GM12878 (cell line): Measurements from ENCODE around the gene SEPTIN10. TPM values are rescaled to one million over a fixed set of nuclear protein-coding genes. Genes with fewer than 3 reads are reported as not detected.

ENCODE experiments used
- ATAC-seq: fragments of 200-7000 bp; cut with Tn5 transposase; 3 replicates; pipeline ENCODE4 v1.9.1; 2020; ENCODE audit warnings: mild to moderate bottlenecking, moderate library complexity
- BruUV-seq: library from RNA; stranded (reverse); fragments of 400-500 nt; replicated peaks from 2 replicates; lab custom pipeline; 2021; lab: Mats Ljungman, UMichigan
- CTCF ChIA-PET: fragments of 300-600 bp; sonication (Branson Sonifier 250); formaldehyde crosslinking; extraction: SDS; loops from one replicate; lab custom pipeline; 2021; ENCODE audit warnings: inconsistent platforms; lab: Yijun Ruan, JAX
- POLR2A ChIA-PET: fragments of 350-600 bp; formaldehyde crosslinking; extraction: SDS; loops from one replicate; lab custom pipeline; 2021; ENCODE audit warnings: inconsistent platforms; lab: Charles Lee
- RAD21 ChIA-PET: fragments of 300-600 bp; sonication (Branson Sonifier 250); formaldehyde crosslinking; loops from one replicate; lab custom pipeline; 2023; ENCODE audit warnings: antibody characterized with exemption; ENCODE audit not compliant: unreplicated experiment; lab: Charles Lee
- SMC1A ChIA-PET: fragments of 300-600 bp; sonication (Branson Sonifier 250); formaldehyde crosslinking; loops from one replicate; lab custom pipeline; 2023; ENCODE audit not compliant: unreplicated experiment, uncharacterized antibody; lab: Charles Lee
- DNase-seq: peaks from one replicate; pipeline ENCODE4 v3.0.0-alpha.2; 2011; ENCODE audit warnings: low read depth, low spot score
- FAIRE-seq: peaks from 3 replicates; lab custom pipeline; 2011; peaks lifted over from hg19 to GRCh38; lab: Jason Lieb, UNC
- H2AFZ ChIP-seq: 2 replicates; pipeline ENCODE4 v1.6.0; 2011; ENCODE audit warnings: low read depth, low read length, control low read depth; ENCODE audit not compliant: control insufficient read depth
- H3K27ac ChIP-seq: 2 replicates; pipeline ENCODE4 v1.5.1; 2011; ENCODE audit warnings: control low read depth; ENCODE audit not compliant: control insufficient read depth, insufficient read depth
- H3K27me3 ChIP-seq, 2 experiments: replicated peaks in 1 of 2; 2 replicates each; pipeline versions ENCODE4 v1.6.0 to v1.6.1; 2011; ENCODE audit warnings: low read length in 1 of 2; ENCODE audit not compliant: control insufficient read depth in 2 of 2, insufficient read depth in 2 of 2
- H3K36me3 ChIP-seq, 2 experiments: 2 replicates each; pipeline ENCODE4 v1.5.1; 2011; ENCODE audit warnings: low read length in 1 of 2; ENCODE audit not compliant: control insufficient read depth in 2 of 2, insufficient read depth in 2 of 2
- H3K4me1 ChIP-seq: 2 replicates; pipeline ENCODE4 v1.6.1; 2011; ENCODE audit warnings: mild to moderate bottlenecking, low read length, moderate library complexity, mixed read lengths; ENCODE audit not compliant: control insufficient read depth, insufficient read depth
- H3K4me2 ChIP-seq: 2 replicates; pipeline ENCODE4 v1.6.0; 2011; ENCODE audit warnings: control low read depth; ENCODE audit not compliant: control insufficient read depth, insufficient read depth
- H3K4me3 ChIP-seq: fragments of 200-600 bp; sonication (generic); 2 replicates; pipeline ENCODE4 v1.5.1; 2016
- H3K79me2 ChIP-seq: 2 replicates; pipeline ENCODE4 v1.6.0; 2011; ENCODE audit warnings: low read length; ENCODE audit not compliant: control insufficient read depth, insufficient read depth
- H3K9ac ChIP-seq: 2 replicates; pipeline ENCODE4 v1.8.0; 2011; ENCODE audit warnings: low read length, control low read depth, mixed read lengths; ENCODE audit not compliant: control insufficient read depth, insufficient read depth
- H3K9me3 ChIP-seq: replicated peaks from 3 replicates; pipeline ENCODE4 v1.5.1; 2011; ENCODE audit warnings: mild to moderate bottlenecking, low read length; ENCODE audit not compliant: control insufficient read depth, insufficient read depth
- H4K20me1 ChIP-seq: 2 replicates; pipeline ENCODE4 v1.6.0; 2011; ENCODE audit not compliant: control insufficient read depth, insufficient read depth
- ASH2L ChIP-seq: fragments of 300-600, 200-600 bp; sonication (generic); IDR thresholded peaks from 2 replicates; pipeline ENCODE4 v1.6.1; 2017; ENCODE audit warnings: low read depth, mild to moderate bottlenecking, borderline replicate concordance
- ATF7 ChIP-seq: fragments of 450-650 bp; IDR thresholded peaks from 2 replicates; pipeline ENCODE4 v1.6.1; 2016; ENCODE audit warnings: low read depth, mild to moderate bottlenecking
- BHLHE40 ChIP-seq, 2 experiments: fragments of 450-650 bp in 1 of 2; IDR thresholded peaks; 2 replicates each; pipeline ENCODE4 v1.6.1; 2011 to 2017; ENCODE audit warnings: low read depth in 2 of 2, borderline replicate concordance in 1 of 2, improper control_type of control experiment in 1 of 2, low read length in 1 of 2, mild to moderate bottlenecking in 1 of 2
- HDAC6 ChIP-seq: fragments of 200-600 bp; sonication (generic); IDR thresholded peaks from one replicate; pipeline ENCODE4 v1.8.0; 2017; ENCODE audit warnings: antibody characterized with exemption; ENCODE audit not compliant: unreplicated experiment
- MEF2A ChIP-seq: IDR thresholded peaks from 2 replicates; pipeline ENCODE4 v1.6.1; 2011; ENCODE audit warnings: low read depth, mild to moderate bottlenecking, low read length, moderate library complexity; ENCODE audit not compliant: insufficient read depth
- WGBS: methylation state at CpG from one replicate; pipeline ENCODE4 v1.1.6; 2016; ENCODE audit warnings: low lambda C conversion rate; ENCODE audit not compliant: insufficient replicate concordance, insufficient coverage; ENCODE audit errors: missing lambda C conversion rate; 5-methylcytosine and 5-hydroxymethylcytosine counted together
- in situ Hi-C: fragments of 300-500 bp; cut with MboI; formaldehyde crosslinking; loops from 9 replicates; pipeline ENCODE4 v1.14.3; 2018; ENCODE audit warnings: mixed read lengths
- intact Hi-C: fragments of 100-400 bp; cut with micrococcal nuclease; formaldehyde crosslinking; loops from one replicate; pipeline ENCODE4 v1.14.2; 2022; ENCODE audit not compliant: unreplicated experiment
- polyA plus RNA-seq, 11 experiments: library from polyadenylated mRNA; depleted of rRNA in 4 of 11; unstranded in 6 of 11; stranded (reverse) in 5 of 11; fragments of >200 nt; fragmentation: Nextera tagmentation in 4 of 11; fragmentation: Illumina TruSeq in 1 of 11; extraction: Ambion mirVana in 4 of 11; extraction: Trizol in 1 of 11; gene quantifications; 1 replicate in 1 of 11; 2 replicates in 10 of 11; pipeline versions ENCODE4 v1.2.1 to v1.2.3, GENCODE V29; 2011 to 2016; ENCODE audit warnings: inconsistent platforms in 2 of 11, missing spikeins in 2 of 11, low read depth in 1 of 11
- total RNA-seq, 4 experiments: library from RNA; depleted of rRNA in 3 of 4; stranded (reverse); fragments of >200 nt in 3 of 4; fragmentation: Illumina TruSeq in 1 of 4; extraction: Trizol in 1 of 4; gene quantifications; 2 replicates each; pipeline versions ENCODE4 v1.2.1 to v1.2.3, GENCODE V29; 2013 to 2021
- TF ChIP-seq, protein P1 (sequence below): IDR thresholded peaks from 2 replicates; pipeline ENCODE4 v1.6.1; 2011; ENCODE audit warnings: borderline replicate concordance, low read depth, mild to moderate bottlenecking, moderate library complexity, low read length; ENCODE audit not compliant: insufficient read depth, poor library complexity, severe bottlenecking

The SEPTIN10 gene
- total and polyA plus RNA-seq, 10 of the 15 experiments (the other 5 are each of a cell fraction or from before 2014, with no cell fraction given), result 20.2 to 132 (median 62.7) TPM

DNA sequence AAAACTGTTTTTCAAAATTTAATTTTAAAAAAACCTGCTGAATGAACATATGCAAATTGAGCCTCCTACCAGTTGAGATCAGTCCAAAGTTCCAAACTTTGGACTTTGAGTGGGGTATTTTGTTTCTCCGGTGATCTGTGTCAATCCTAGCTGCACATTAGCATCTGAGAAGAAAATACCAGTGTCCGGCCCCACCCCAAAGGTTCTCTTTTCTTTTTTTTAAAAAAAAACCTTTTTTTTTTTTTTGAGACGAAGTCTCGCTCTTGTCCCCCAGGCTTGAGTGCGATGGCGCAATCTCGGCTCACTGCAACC lies 91.7 kb downstream of the SEPTIN10 start (continued):
- TF ChIP-seq, protein P1, sequence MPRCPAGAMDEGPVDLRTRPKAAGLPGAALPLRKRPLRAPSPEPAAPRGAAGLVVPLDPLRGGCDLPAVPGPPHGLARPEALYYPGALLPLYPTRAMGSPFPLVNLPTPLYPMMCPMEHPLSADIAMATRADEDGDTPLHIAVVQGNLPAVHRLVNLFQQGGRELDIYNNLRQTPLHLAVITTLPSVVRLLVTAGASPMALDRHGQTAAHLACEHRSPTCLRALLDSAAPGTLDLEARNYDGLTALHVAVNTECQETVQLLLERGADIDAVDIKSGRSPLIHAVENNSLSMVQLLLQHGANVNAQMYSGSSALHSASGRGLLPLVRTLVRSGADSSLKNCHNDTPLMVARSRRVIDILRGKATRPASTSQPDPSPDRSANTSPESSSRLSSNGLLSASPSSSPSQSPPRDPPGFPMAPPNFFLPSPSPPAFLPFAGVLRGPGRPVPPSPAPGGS, result no peak
- TF ChIP-seq HDAC6 (no peak), ATF7 (no peak), ASH2L (no peak)

DNA sequence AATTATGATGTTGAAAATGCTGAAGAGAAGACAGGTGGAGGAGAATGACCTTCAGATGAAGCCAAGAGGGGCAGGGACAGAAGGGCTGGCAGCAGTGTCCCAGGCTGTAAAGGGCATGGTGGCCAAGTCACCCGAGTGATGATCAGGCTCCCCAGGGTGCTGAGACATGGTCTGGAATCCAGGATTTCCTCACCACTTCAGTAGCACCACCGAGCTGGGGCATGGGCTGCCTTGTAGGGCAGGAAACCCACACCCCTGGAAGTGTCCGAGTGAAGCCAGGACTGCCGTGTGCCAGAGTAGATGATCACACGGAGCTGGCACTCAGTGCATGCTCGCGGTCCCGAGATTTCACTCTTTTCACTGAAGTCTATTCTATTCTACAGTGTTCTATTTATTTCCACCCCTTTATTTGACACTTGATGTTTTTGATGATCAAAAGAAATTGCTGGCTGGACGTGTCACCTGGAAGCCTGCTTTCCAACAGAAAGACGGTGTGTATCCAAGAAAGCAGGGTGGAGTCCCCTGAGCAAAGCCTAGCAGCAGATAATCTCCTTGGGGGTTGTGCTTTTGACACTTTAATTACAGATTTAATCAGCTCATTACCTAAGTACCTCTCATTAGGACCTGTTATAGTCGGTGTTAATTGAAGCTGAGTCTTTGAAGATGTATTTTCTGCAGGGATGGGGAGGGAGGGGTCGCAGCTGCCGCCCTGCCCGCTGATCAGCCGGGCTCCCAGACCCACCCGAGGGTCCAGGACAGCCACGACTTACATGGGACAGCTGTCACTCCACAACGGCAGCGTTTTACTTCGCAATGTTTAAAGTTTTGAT lies 92.3 kb downstream of the SEPTIN10 start:
- WGBS, result 58% methylated on average over 20 of the region's 20 CpGs
- Histone ChIP-seq H4K20me1 (no peaks in the 10 kb centered on the region), H3K79me2 (no peaks in the 10 kb centered on the region), H3K36me3 (no peaks in the 10 kb centered on the region), H3K4me1 (no peaks in the 10 kb centered on the region), H3K9ac (no peak overlapping the region), H3K4me3 (no peak overlapping the region), H3K27ac (no peak overlapping the region), H3K9me3 (no peaks in the 10 kb centered on the region), H3K4me2 (no peak overlapping the region), H3K27me3 (no peaks in the 10 kb centered on the region), H2AFZ (no peak overlapping the region)
- CTCF ChIA-PET, result interaction anchor here (2.4 kb wide), 1 partner anchor 25 kb away, joined by 12 read pairs; no protein-coding TSS in a partner anchor
- POLR2A ChIA-PET, result no interaction called here
- no TSS peak for BruUV-seq
- FAIRE-seq (no peak), ATAC-seq (no peak), DNase-seq (no peak)
- SMC1A ChIA-PET, result interaction anchor here (1.2 kb wide), 1 partner anchor 24 kb away, joined by 3 read pairs; no protein-coding TSS in a partner anchor
- RAD21 ChIA-PET, result interaction anchor here (0.7 to 2.1 kb wide), 2 partner anchors 25 to 118 kb away, joined by 3 to 5 read pairs; no protein-coding TSS in a partner anchor
- TF ChIP-seq BHLHE40 (IDR thresholded peaks at IDR 0.05; ENCODE audit: borderline replicate concordance in 1 of 2, low read depth in 2 of 2, low read length in 1 of 2), result no peak
- TF ChIP-seq MEF2A, result no peak
- intact Hi-C loops, result no loop called here
- in situ Hi-C loops, result no loop called here
